GM19455 (cell line): ENCODE results near the gene ZNF230.

Source experiments
- ATAC-seq: cut with Tn5 transposase; IDR thresholded peaks from one replicate; pipeline ENCODE4 v1.9.1; 2021; ENCODE audit not compliant: unreplicated experiment

Gene ZNF230

DNA sequence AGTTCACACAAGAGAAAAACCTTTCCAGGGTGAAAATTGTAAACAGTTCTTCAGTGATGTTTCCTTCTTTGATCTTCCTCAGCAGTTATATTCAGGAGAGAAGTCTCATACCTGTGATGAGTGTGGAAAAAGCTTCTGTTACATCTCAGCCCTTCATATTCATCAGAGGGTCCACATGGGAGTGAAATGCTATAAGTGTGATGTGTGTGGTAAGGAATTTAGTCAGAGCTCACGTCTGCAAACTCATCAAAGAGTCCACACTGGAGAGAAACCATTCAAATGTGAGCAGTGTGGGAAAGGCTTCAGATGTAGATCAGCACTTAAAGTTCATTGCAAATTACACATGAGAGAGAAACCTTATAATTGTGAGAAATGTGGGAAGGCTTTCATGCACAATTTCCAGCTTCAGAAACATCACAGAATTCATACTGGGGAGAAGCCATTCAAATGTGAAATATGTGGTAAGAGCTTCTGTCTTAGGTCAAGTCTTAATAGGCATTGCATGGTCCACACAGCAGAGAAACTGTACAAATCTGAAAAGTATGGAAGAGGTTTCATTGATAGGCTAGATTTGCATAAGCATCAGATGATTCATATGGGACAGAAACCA lies 29.3 kb downstream of the ZNF230 start:
- ATAC-seq: no peak

DNA sequence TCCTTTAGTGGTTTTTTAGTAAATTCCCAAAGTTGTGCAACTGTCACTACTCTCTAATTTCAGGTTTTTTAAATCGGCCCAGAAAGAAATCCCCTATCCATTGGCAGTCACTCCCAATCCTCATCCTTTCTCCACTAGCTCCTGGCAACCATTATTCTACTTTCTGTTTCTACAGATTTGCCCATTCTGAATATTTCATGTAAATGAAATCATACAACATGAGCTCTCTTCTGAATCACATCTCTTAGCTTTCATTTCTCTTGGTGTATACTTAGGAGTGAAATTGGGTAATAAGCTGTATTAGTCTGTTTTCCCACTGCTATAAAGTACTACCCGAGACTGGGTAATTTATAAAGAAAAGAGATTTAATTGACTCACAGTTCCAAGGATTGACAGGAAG lies 39.4 kb downstream of the ZNF230 start:
- ATAC-seq: no peak

DNA sequence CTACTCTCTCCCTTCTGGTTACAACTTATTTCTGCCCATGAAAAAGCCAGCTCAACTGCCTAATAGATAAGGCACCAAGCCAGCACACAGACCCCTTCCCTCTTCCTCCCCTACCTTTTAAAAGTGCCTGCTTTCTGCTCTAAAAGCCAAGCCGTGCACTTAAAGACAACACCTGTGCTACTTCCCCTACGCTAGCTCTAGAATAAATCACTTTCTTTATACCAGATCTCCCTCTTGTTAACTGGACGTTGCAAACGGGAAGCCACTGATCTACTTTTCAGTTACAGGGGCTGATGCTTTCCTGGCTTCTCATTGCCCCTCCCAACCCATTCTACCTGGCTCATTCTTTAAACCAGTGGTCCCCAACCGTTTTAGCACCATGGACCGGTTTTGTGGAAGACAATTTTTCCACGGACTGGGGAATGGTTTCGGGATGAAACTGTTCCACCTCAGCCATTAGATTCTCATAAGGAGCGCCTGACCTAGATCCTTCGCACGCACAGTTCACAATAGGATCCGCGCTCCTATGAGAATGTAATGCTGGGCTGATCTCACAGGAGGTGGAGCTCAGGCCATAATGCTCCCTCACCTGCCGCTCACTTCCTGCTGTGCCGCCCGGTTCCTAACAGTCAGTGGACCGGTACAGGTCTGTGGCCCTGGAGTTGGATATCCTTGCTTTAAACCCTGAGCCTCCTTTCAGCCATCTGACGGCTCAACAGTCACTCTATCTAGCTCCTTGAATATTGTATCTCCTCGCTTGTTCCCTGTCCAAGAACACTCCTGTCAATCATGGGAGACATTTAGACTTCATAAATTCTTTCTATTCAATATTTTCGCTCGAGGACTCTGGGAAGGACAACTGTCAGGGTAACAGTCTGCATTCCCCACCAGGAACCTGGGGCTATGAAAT lies 48.2 kb downstream of the ZNF230 start:
- ATAC-seq: no peak

- ATAC-seq: no peak
These were observed 49.1 kb downstream of the ZNF230 start, which contains the start of gene ZNF223 for GRCh38 chr19:44051650-44052402. Gene ZNF223, plus strand, starts transcription at chr19:44052036. Its CDS starts 3,141 bp downstream, at chr19:44055177.

DNA sequence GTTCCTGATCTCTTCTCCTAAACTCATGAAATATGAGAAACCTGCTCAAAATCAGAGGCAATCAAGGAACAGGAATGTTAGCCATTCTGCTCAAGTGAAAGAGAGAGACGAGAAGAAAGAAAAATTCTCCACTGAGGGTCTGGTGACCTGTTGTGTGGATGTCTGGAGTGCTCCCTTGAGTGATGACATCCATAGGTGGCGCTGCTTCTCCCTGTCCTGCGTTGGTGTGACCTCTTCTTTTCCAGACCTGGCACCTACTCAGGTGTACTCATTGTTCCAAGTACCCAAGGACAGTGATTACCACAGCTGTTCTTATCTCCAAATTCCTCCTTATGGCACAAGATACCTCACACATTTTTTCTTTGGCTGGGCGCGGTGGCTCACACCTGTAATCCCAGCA lies 53.1 kb downstream of the ZNF230 start:
- no peak for ATAC-seq

DNA sequence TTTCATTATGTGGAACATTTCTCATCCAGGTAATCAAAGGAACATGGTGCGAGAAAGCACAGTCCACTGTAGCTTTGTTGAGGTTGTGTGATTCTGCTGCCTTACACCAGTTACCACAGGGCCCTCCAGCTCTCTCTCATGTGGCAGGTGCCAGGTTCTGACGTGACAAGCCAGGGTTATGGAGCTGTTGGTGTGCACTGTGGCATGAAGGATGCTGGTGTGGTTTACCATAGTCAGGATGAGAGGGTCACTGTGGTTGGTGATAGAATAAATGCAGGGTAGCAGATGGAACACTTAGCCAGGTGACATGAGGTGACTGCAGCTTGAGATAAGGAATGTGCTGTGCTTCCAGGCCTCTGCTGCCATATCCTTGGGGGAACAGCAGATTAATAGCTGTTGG lies 56.5 kb downstream of the ZNF230 start:
- no peak for ATAC-seq

DNA sequence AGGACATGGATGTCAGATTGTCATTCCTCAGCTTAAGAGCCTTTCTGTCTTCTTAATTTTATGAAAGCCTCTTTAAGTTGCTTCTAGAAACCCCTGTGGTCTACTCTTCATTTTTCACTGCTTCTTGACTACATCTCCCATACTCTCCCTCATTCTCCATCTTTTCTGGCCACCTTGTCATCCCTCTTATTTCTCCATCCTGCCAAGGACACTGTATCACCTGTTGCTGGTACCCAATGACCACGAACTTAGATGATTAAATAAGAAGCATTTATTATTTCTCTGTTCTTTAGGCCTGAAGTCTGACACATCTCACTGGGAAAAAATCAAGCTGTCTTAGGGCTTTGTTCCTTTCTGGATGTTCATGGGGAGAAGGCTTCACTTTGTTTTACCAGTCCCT lies 58.3 kb downstream of the ZNF230 start:
- no peak for ATAC-seq
